Measurements from ENCODE around the gene PRAMEF14.
"Not testable (repeated sequence)": the region's sequence is repeated elsewhere in the genome, so short reads cannot be mapped to it uniquely, and the experiment has no call there.

GRCh38 chr1:13393004-13393403, 46.1 kb upstream of the PRAMEF14 start:
- TF ChIP-seq CTCF (IDR thresholded peaks at IDR 0.05); POLR2A (IDR thresholded peaks at IDR 0.05); POLR2AphosphoS5 (IDR thresholded peaks at IDR 0.05; ENCODE audit: insufficient read depth in 1 of 2, low read depth in 1 of 2): not testable (repeated sequence)

Data from vagina (tissue), 2 donors.